ENCODE data around the gene SYT1.

The SYT1 gene

DNA sequence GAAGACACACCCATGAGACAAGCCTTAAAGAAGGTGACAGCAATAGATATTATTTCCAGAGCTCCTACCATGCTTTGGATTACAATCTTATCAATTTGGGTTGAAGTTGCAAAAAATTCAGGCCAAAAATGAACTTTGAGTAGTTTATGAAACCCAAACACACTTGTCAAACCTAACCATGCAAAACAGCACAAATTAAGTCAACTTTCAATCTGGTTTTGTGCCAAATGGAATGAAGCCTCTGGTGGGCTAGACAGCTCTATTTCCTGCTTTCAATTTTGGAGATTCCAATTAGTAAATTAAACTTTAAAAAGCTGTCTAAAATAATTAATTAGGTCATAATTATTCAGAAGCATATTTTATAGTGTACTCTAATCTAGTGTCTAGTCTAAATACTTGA is 203.4 kb downstream of the SYT1 start:
- H3K4me3 ChIP-seq (ENCODE audit: low read length): no peak overlapping the region
- TF ChIP-seq, protein P1, sequence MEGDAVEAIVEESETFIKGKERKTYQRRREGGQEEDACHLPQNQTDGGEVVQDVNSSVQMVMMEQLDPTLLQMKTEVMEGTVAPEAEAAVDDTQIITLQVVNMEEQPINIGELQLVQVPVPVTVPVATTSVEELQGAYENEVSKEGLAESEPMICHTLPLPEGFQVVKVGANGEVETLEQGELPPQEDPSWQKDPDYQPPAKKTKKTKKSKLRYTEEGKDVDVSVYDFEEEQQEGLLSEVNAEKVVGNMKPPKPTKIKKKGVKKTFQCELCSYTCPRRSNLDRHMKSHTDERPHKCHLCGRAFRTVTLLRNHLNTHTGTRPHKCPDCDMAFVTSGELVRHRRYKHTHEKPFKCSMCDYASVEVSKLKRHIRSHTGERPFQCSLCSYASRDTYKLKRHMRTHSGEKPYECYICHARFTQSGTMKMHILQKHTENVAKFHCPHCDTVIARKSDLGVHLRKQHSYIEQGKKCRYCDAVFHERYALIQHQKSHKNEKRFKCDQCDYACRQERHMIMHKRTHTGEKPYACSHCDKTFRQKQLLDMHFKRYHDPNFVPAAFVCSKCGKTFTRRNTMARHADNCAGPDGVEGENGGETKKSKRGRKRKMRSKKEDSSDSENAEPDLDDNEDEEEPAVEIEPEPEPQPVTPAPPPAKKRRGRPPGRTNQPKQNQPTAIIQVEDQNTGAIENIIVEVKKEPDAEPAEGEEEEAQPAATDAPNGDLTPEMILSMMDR (conservative IDR thresholded peaks at IDR 0.05; ENCODE audit: low read length): no peak
- no peak for DNase-seq (ENCODE audit: low read depth)

DNA sequence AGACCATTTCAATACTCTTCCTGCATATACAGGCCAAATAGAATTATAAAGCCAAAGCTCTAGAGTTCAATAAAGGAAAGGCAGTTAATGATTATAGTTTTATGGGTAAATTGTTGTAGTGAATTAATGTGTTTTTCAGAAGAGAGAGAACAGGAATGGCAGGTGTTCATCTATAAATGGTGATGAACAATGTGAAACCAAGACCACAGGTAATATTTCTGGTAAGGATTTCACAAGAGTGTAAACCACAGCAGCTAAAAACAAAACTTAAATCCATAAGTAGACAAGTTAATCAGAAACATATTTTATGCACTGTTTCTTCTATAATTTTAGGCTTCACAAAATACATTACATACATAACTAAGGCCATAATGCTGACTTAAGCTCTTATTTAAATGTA is 204.4 kb downstream of the SYT1 start:
- no peak overlapping the region for H3K4me3 ChIP-seq (ENCODE audit: low read length)
- TF ChIP-seq, protein P1 (conservative IDR thresholded peaks at IDR 0.05; ENCODE audit: low read length): no peak
- DNase-seq (ENCODE audit: low read depth): no peak

DNA sequence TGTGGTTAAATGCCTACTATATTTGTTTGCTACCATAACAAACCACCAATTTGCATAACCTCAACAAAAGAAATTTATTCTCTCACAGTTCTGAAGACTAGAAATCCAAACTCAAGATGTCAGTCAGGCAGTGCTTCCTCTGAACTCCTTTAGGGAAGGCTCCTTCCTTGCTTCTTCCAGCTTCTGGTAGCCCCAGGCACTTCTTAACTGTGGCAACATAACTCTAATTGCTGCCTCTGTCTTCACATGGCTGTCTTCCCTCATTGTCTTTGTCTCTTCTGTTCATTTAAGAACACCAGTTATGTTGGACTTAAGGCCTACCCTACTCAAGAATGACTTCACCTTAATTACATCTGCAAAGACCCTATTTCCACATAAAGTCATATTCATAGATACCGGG is 206.9 kb downstream of the SYT1 start:
- no peak for DNase-seq (ENCODE audit: low read depth)
- no peak overlapping the region for H3K4me3 ChIP-seq (ENCODE audit: low read length)
- TF ChIP-seq, protein P1 (conservative IDR thresholded peaks at IDR 0.05; ENCODE audit: low read length): no peak

DNA sequence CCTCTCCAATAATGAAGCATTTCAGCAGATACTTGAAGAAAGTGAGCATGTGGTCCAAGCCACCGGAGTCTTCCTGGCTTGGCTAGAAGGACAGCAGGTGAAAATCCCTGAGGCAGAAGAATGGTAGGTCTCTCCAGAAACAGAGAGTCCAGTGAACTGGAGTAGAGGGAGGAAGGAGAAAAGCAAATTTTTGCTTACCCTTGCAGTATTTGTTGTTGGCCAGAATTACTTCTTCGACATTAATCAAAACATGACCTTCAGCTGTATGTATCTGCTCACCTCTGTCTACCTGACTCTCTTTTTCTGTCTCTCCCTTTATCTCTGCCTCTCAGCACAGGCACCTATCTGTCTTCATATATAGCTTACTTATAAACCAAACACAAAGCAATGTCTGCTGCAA is 208.9 kb downstream of the SYT1 start:
- H3K4me3 ChIP-seq (ENCODE audit: low read length): no peak overlapping the region
- TF ChIP-seq, protein P1 (conservative IDR thresholded peaks at IDR 0.05; ENCODE audit: low read length): no peak
- DNase-seq (ENCODE audit: low read depth): no peak

DNA sequence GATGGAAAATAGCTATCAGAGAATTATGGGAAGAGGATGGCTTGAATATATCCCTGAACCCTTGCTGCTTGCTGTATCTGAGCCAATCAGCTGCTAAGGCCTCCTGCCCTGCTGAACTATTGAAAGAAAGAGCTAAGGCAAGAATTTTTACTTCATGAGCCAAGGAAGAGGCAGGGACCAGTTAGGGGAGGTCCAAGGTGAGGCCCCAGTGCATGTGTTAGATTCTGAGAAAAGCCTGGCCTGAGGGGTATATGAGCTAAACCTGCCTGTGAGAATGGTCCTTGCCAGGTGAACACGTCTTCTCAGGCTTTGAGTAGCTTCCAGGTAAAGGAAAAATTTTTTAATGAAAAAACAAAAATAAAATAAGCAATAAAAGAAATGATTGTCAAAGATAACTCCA is 218.0 kb downstream of the SYT1 start:
- DNase-seq (ENCODE audit: low read depth): no peak
- no peak overlapping the region for H3K4me3 ChIP-seq (ENCODE audit: low read length)
- TF ChIP-seq, protein P1 (conservative IDR thresholded peaks at IDR 0.05; ENCODE audit: low read length): no peak

DNA sequence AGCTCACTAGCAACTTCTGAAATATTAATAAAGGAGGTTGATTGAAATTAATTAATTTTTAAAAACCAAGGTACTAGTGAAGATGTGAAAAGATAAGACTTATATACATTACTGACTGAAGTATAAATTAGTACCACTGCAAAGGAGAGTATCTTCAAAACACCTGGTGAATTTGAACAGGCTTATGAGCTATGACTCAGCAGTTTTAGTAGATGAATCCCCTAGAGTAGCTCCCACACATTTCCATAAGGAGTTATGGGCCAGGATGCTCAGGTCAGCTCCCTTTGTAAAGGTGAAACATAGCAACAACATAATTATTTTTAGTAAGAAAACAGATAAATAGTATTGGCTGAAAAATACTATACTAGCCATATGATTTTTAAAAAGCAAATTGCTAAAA is 218.6 kb downstream of the SYT1 start:
- TF ChIP-seq, protein P1 (conservative IDR thresholded peaks at IDR 0.05; ENCODE audit: low read length): no peak
- no peak for DNase-seq (ENCODE audit: low read depth)

DNA sequence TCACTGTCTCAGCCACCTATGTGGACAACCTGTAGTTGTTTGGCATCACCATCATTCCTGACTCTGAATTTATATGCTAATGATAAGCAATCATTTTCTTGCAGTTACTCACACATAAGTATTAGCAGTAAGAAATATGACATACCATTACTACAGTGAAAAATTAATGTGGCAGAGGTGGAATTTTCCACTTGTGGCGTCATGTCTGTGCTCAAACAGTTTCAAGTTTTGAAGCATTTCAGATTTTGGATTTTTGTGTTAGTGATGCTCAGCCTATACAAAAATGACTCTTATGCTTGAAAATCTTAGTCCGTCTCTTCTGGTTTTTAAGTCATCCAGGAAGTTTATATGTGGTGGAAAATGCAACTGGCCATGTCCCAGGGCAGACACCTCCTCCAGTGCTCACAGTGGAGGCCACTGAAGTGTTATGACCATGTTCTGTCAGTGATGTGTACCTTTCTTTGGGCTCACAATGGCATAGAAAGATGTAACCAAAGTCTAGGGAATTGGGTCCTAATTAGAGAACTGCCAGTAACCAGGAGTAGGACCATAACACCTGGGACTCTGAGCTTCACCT is 220.6 kb downstream of the SYT1 start:
- TF ChIP-seq, protein P1 (conservative IDR thresholded peaks at IDR 0.05; ENCODE audit: low read length): no peak
- DNase-seq (ENCODE audit: low read depth): no peak
- H3K4me3 ChIP-seq (ENCODE audit: low read length): no peak overlapping the region

More for the DNA sequence above, 218.6 kb downstream of the SYT1 start:
- no peak overlapping the region for H3K4me3 ChIP-seq (ENCODE audit: low read length)

Data from AG10803 (cell line).